ENCODE measurements around the gene IGFL1. TPM values are rescaled to one million over a fixed set of nuclear protein-coding genes. Genes with fewer than 3 reads are reported as not detected.
A peak's percentile ranks its signal among the peaks of the same experiment; 100 is the strongest.

Gene IGFL1
- total and polyA plus RNA-seq, 2 of the 8 experiments (the other 6 are each of a cell fraction or from before 2014, with no cell fraction given) = not detected

- Histone ChIP-seq H4K91ac (replicated peaks; ENCODE audit: insufficient read length, low read length) (no peak overlapping the region), H2BK12ac (ENCODE audit: low read depth, low read length) (peak overlapping the region; percentile 81; the same call in 1 of the 2 replicates), H2AK5ac (ENCODE audit: low read depth, low read length) (0 out of 2 replicates have a peak overlapping the region, but pooled peaks have one; percentile 4), H3K4me2 (ENCODE audit: insufficient read depth in 1 of 2, low read depth in 2 of 2, low read length in 2 of 2) (no peak overlapping the region), H3K4ac (replicated peaks; ENCODE audit: insufficient read length, low read depth, low read length) (no peak overlapping the region), H3K23me2 (ENCODE audit: low read depth, low read length) (no peaks in the 10 kb centered on the region), H3K27ac (ENCODE audit: low read depth, low read length) (no peak overlapping the region), H3K79me1 (ENCODE audit: low read depth, low read length) (no peaks in the 10 kb centered on the region), H3K27me3 (replicated peaks in 1 of 4; ENCODE audit: control insufficient read depth in 3 of 4, extremely low read depth in 1 of 4, insufficient read depth in 3 of 4, low read length in 3 of 4) (no peaks in the 10 kb centered on the region; a peak in 1 of 7 replicates), H3K4me3 (ENCODE audit: extremely low read depth in 1 of 4, insufficient read depth in 2 of 4, low read depth in 3 of 4, low read length in 4 of 4) (no peak overlapping the region), H3K9me3 (ENCODE audit: insufficient read depth in 2 of 2, low read depth in 1 of 2, low read length in 1 of 2) (no peaks in the 10 kb centered on the region), H4K20me1 (replicated peaks in 1 of 2; ENCODE audit: control insufficient read depth in 1 of 2, insufficient read depth in 2 of 2, low read length in 2 of 2) (no peaks in the 10 kb centered on the region), H3K56ac (replicated peaks; ENCODE audit: insufficient read length, low read depth, low read length) (no peak overlapping the region), H3K18ac (ENCODE audit: extremely low read depth, low read length) (no peak overlapping the region), H2BK20ac (ENCODE audit: low read length) (no peak overlapping the region), H2BK15ac (ENCODE audit: low read length) (no peak overlapping the region; the same call in 1 of the 2 replicates), H2AFZ (ENCODE audit: low read length) (no peak overlapping the region), H3K36me3 (ENCODE audit: control insufficient read depth in 2 of 4, insufficient read depth in 4 of 4, low read length in 3 of 4) (no peaks in the 10 kb centered on the region), H3K4me1 (replicated peaks in 1 of 4; ENCODE audit: control insufficient read depth in 3 of 4, insufficient read depth in 4 of 4, low read length in 3 of 4) (peaks cover 3 to 17% (median 6%) of the 10 kb centered on the region in 4 experiments; a peak in 5 of 7 replicates), H3K79me2 (ENCODE audit: control insufficient read depth in 1 of 2, insufficient read depth in 2 of 2, low read length in 2 of 2) (no peaks in the 10 kb centered on the region), H2BK5ac (ENCODE audit: low read depth, low read length) (no peak overlapping the region), H2BK120ac (replicated peaks; ENCODE audit: low read depth, low read length) (no peak overlapping the region), H3K9ac (replicated peaks in 1 of 4; ENCODE audit: extremely low read depth in 1 of 4, low read depth in 3 of 4, low read length in 3 of 4) (no peak overlapping the region), H4K5ac (ENCODE audit: insufficient read length, low read depth, low read length) (no peak overlapping the region), H4K8ac (ENCODE audit: extremely low read depth, insufficient read depth, low read length) (no peak overlapping the region), H3K23ac (ENCODE audit: insufficient read length) (no peak overlapping the region), H3K14ac (ENCODE audit: insufficient read length) (no peak overlapping the region)
- ChIA-PET CTCF (ENCODE audit: partially characterized antibody) (interaction anchor here (0.6 to 1.9 kb wide), 6 partner anchors 14 to 325 kb away, joined by 3 to 17 read pairs (median 3); partner anchors contain the start of gene IGFL3), POLR2A (ENCODE audit: partially characterized antibody) (interaction anchor here (1.1 kb wide), 1 partner anchor 24 kb away, joined by 4 read pairs; no protein-coding TSS in a partner anchor)
- DNase-seq (ENCODE audit: low read depth in 1 of 2, low spot score in 2 of 2) (no peak), FAIRE-seq (no peak)
- 85% methylated on average over 9 of the region's 11 CpGs; no CpG with 5 or more reads in 1 of the 2 experiments for WGBS, 2 experiments (ENCODE audit: extremely low coverage in 1 of 2, insufficient coverage in 1 of 2, insufficient read length in 1 of 2, insufficient replicate concordance in 2 of 2, low coverage in 1 of 2, low lambda C conversion rate in 2 of 2, missing lambda C conversion rate in 1 of 2)
- TF ChIP-seq RFX5 (IDR thresholded peaks at IDR 0.05; ENCODE audit: borderline replicate concordance, low read depth, low read length) = no peak
- TF ChIP-seq EZH2 (IDR thresholded peaks at IDR 0.05; ENCODE audit: low read depth, low read length, severe bottlenecking) = no peak
- TF ChIP-seq CHD1 (IDR thresholded peaks at IDR 0.05; ENCODE audit: low read depth, low read length) = no peak
- TF ChIP-seq TAF7 (optimal IDR thresholded peaks at IDR 0.05; ENCODE audit: borderline replicate concordance, low read depth, low read length) = no peak
- no peak for TF ChIP-seq HDAC2 (IDR thresholded peaks at IDR 0.05; ENCODE audit: borderline replicate concordance in 1 of 2, low read depth in 2 of 2, low read length in 2 of 2)
- no peak for TF ChIP-seq SIX5 (IDR thresholded peaks at IDR 0.05; ENCODE audit: low read depth, low read length)
- no peak for TF ChIP-seq SP4 (IDR thresholded peaks at IDR 0.05; ENCODE audit: low read length)
- no peak for TF ChIP-seq SIRT6 (IDR thresholded peaks at IDR 0.05; ENCODE audit: low read length)
- no peak for TF ChIP-seq CBX8 (IDR thresholded peaks at IDR 0.05; ENCODE audit: borderline replicate concordance, low read depth, low read length)
- no peak for TF ChIP-seq GTF2F1 (IDR thresholded peaks at IDR 0.05; ENCODE audit: borderline replicate concordance, low read depth, low read length)
- TF ChIP-seq NRF1 (IDR thresholded peaks at IDR 0.05; ENCODE audit: low read depth, low read length) = no peak
- no peak for TF ChIP-seq EGR1 (IDR thresholded peaks at IDR 0.05; ENCODE audit: borderline replicate concordance, low read depth, low read length)
- TF ChIP-seq RAD21 (IDR thresholded peaks at IDR 0.05 in 1 of 2, conservative IDR thresholded peaks at IDR 0.05 in 1 of 2; ENCODE audit: low read depth in 2 of 2, low read length in 2 of 2) = no peak
- no peak for TF ChIP-seq CBX5 (IDR thresholded peaks at IDR 0.05; ENCODE audit: low read depth, low read length)
Observed at GRCh38 chr19:46213156-46213555, 16.4 kb upstream of the IGFL1 start.

Measured in H1 (cell line).